Activated CD4-positive, alpha-beta memory T cell treated with anti-CD3 and anti-CD28 coated beads, Interleukin-2, amount 10 ng/mL, durations not matched to agents 7 days and 5 days (primary cell): ENCODE results near the gene HHIPL2. TPM values are rescaled to one million over a fixed set of nuclear protein-coding genes. Genes with fewer than 3 reads are reported as not detected.

Experiments
- CTCF ChIA-PET: fragments of 350-600 bp; sonication (Branson Sonifier 250); formaldehyde crosslinking; loops from one replicate; lab custom pipeline; 2021; ENCODE audit warnings: antibody characterized with exemption, inconsistent platforms; lab: Charles Lee
- POLR2A ChIA-PET: fragments of 350-600 bp; sonication (Branson Sonifier 250); formaldehyde crosslinking; loops from one replicate; lab custom pipeline; 2021; ENCODE audit warnings: antibody characterized with exemption; lab: Charles Lee
- DNase-seq: peaks from one replicate; pipeline ENCODE4 v3.0.0-alpha.2; 2020
- H3K27ac Mint-ChIP-seq: one replicate; pipeline ENCODE4 v1.8.0; 2021; ENCODE audit warnings: mild to moderate bottlenecking, mixed read lengths
- H3K27me3 Mint-ChIP-seq: one replicate; pipeline ENCODE4 v1.8.0; 2021; ENCODE audit warnings: mixed read lengths
- H3K36me3 Mint-ChIP-seq: one replicate; pipeline ENCODE4 v1.8.0; 2021; ENCODE audit warnings: low read depth, mixed read lengths
- H3K4me1 Mint-ChIP-seq: one replicate; pipeline ENCODE4 v1.8.0; 2021; ENCODE audit warnings: mixed read lengths
- H3K4me3 Mint-ChIP-seq: one replicate; pipeline ENCODE4 v1.8.0; 2021; ENCODE audit warnings: mild to moderate bottlenecking, mixed read lengths
- H3K9me3 Mint-ChIP-seq: one replicate; pipeline ENCODE4 v1.8.0; 2021; ENCODE audit warnings: mixed read lengths
- total RNA-seq, 2 experiments: library from RNA; stranded (reverse); gene quantifications; one replicate each; pipeline ENCODE4 v1.2.3, GENCODE V29; 2021

The HHIPL2 gene
- under 1 TPM in 1 of 2 experiments, not detected in 1; 0.10 TPM for total RNA-seq

DNA sequence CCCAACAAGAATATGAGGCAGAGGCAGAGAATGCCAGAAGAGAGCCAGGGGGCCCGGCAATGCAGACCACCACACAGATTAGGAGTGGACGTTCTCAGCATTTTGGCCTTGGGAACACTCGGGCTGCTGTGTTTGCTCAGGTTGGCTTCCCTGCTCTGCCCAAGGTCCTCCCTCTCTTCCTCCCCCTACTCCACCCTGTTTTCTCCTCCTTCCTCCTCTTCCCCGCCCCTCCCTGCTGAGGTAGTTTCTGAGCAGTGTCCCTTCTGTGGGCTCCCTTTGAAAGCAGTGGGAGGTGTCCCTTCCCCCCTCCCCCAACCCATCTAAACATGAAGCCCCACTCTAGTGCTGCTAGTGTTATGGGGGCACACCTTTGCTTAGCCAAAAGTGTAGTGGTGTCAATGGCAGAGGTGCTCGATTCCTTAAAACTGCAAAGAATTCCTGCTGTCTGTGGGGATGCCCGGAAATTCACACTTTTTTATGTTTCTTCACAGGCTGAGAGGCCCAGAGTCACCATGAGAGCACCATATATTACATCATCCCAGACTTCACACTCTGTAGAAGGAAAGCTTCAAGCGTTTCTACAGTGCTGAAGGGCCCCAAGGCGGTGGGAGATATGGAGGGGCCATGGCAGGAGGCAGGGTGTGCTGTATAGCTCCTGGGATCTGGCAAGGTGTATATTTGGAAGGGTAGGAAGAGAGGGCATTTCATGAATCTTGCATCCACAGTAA lies at the start of gene HHIPL2:
TSS of gene HHIPL2 (minus strand) at position 161 of the 728 bp plus-strand sequence. CDS start at position 101, 60 bp downstream.
- Mint-ChIP-seq H3K27me3 (peaks cover 10% of the 10 kb centered on the region), H3K36me3 (no peaks in the 10 kb centered on the region), H3K4me3 (no peak within 1 kb of the TSS), H3K9me3 (no peaks in the 10 kb centered on the region), H3K27ac (no peak within 1 kb of the TSS), H3K4me1 (no peaks in the 10 kb centered on the region)
- ChIA-PET CTCF (no interaction called here), POLR2A (interaction anchor here (0.6 kb wide), 1 partner anchor 19 kb away, joined by 3 read pairs; no protein-coding TSS in a partner anchor)
- DNase-seq, result no peak

DNA sequence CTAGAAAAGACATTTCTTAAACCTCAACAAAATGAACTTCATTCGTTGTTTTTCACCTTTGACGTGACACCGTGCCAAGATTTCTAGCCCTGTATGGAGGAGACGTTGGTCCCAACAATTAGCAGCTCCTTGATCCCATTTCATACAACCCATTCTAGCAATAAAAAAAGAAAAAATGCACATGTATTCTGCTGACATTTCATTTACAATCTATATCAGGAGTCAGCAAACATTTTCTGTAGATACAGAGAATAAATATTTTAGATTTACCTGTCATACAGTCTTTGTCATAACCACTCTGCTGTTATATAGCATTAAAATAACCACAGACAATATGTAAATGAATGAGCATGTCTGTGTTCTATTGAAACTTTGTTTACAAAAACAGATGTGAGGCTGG lies 48.8 kb upstream of the HHIPL2 start:
- no peak overlapping the region for H3K4me3 Mint-ChIP-seq
- POLR2A ChIA-PET, result no interaction called here
- DNase-seq, result no peak
- H3K4me1 Mint-ChIP-seq, result peaks cover 1% of the 10 kb centered on the region
- H3K36me3 Mint-ChIP-seq, result no peaks in the 10 kb centered on the region
- peaks cover 2% of the 10 kb centered on the region for H3K27me3 Mint-ChIP-seq
- no peak overlapping the region for H3K27ac Mint-ChIP-seq
- CTCF ChIA-PET, result no interaction called here
- no peaks in the 10 kb centered on the region for H3K9me3 Mint-ChIP-seq

DNA sequence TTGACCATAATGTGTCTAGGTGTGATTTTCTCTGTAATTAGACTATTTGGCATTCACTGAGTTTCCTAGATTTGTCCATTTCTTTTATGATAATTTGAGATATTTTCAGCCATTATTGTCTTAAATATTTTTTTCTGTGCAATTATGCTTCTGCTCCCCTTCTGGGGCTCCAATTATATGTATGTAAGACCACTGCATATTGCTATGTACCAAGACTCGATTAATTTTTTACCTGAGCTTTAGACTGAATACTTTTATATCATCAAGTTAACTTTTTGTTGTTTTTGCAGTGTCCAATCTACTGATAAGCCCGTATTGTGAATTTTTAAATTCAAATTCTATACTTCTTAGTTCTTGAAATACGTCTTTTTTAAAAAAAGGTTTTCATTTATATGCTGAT lies 46.9 kb upstream of the HHIPL2 start:
- CTCF ChIA-PET, result no interaction called here

DNA sequence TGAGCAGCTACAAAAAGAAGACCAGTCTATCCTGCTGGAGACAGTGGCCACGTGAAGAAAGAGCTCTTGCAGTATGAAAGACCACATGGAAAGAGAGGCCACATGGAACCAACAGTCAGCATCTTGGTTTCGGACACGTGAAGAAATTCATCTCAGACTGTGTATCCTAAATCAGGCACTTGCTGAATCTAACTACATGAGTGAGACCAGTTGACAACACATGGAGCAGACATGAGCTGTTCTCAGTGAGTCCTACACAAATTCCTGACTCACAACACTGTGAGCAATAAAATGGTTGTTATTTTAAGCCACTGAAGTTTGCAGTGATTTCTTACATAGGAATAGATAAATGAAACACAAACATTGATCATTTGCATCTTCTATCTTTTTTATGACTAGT lies 44.3 kb upstream of the HHIPL2 start:
- Mint-ChIP-seq H3K4me3 (no peak overlapping the region), H3K27me3 (no peaks in the 10 kb centered on the region), H3K36me3 (peaks cover 2% of the 10 kb centered on the region), H3K9me3 (no peaks in the 10 kb centered on the region), H3K27ac (no peak overlapping the region), H3K4me1 (peaks cover 30% of the 10 kb centered on the region)
- no peak for DNase-seq
- ChIA-PET POLR2A (no interaction called here), CTCF (interaction anchor here (0.6 kb wide), 1 partner anchor 965 kb away, joined by 3 read pairs; no protein-coding TSS in a partner anchor)

More for the DNA sequence above, 46.9 kb upstream of the HHIPL2 start:
- no peak for DNase-seq
- Mint-ChIP-seq H3K4me1 (peaks cover 7% of the 10 kb centered on the region), H3K27ac (no peak overlapping the region), H3K9me3 (no peaks in the 10 kb centered on the region), H3K4me3 (no peak overlapping the region), H3K36me3 (no peaks in the 10 kb centered on the region), H3K27me3 (no peaks in the 10 kb centered on the region)
- POLR2A ChIA-PET, result interaction anchor here (1.1 kb wide), 1 partner anchor 853 kb away, joined by 4 read pairs; no protein-coding TSS in a partner anchor

DNA sequence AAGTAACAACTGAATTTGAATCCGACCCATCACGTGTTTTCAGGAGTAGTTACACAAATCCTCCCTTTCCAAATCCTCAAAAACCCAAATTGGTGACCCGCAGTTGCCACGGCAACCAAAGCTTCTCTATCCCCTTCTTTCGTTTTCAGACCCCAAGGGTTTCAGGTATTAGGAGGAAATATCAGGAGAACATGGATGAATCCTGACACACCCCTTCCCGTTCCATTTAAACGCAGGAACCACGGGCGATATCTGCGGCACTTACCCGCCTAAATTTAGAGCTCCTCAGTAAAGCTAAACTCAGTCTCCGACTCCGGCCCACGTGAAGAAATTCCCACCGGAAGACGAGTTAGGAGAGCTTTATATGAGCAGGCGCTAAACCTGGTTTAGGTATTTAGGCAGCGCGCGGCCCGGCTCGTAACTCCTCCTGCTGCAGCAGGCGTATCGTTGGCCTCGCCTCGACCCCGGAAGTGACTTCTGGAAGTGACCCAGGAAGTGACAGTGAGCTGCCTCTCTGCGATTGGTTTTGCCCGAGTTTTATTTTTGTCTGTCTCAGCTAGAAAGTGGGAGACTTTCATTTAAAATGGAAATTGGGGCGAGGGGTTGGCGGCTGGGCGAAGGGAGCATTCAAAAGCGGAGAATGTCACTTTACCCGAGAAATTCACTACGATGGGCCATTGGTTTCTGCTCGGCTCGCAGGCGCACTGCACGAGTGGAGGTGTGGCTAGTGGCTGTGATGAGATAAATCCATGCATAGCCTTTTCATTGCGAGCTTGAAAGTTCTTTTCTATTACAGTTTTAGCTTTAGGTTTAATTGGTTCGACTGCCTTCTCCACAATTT lies 41.8 kb upstream of the HHIPL2 start, which contains the start of gene TAF1A:
TSS of gene TAF1A (minus strand) at position 472 of the 841 bp plus-strand sequence.
- H3K4me3 Mint-ChIP-seq, result peak within 1 kb of the TSS; percentile 93
- DNase-seq, result peak; percentile 89
- H3K27me3 Mint-ChIP-seq, result no peaks in the 10 kb centered on the region
- H3K36me3 Mint-ChIP-seq, result peaks cover 10% of the 10 kb centered on the region
- H3K27ac Mint-ChIP-seq, result peak within 1 kb of the TSS; percentile 87
- no peaks in the 10 kb centered on the region for H3K9me3 Mint-ChIP-seq
- ChIA-PET POLR2A (interaction anchor here (0.8 to 2.5 kb wide), 14 partner anchors 9 to 134 kb away, joined by 3 to 20 read pairs (median 4); partner anchors contain the start of genes AIDA, BROX and MIA3), CTCF (interaction anchor here (1.2 to 3.0 kb wide), 4 partner anchors 30 to 124 kb away, joined by 5 to 20 read pairs (median 8); partner anchors contain the start of genes AIDA and BROX)
- peaks cover 42% of the 10 kb centered on the region for H3K4me1 Mint-ChIP-seq

DNA sequence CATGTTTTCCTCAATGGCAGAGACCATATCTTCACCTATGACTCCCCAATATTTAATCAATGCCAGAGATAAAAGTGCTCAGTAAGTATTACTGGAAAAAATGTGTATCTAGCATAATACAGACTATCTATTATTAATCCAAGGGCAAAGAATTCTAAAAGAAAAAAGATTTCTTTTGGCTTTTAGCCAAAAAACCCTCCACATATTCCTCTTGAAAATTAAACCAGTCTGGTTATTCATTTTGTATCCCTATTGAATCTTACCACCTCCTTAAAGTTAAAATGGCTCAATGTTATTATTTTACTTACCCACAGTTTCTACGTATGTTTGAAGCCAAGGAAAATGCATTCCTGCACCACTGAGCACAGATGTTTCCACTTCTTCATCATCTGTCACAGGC lies 40.2 kb upstream of the HHIPL2 start:
- POLR2A ChIA-PET, result interaction anchor here (2.5 kb wide), 1 partner anchor 27 kb away, joined by 7 read pairs; no protein-coding TSS in a partner anchor
- no peak overlapping the region for H3K27ac Mint-ChIP-seq
- H3K9me3 Mint-ChIP-seq, result no peaks in the 10 kb centered on the region
- peaks cover 42% of the 10 kb centered on the region for H3K4me1 Mint-ChIP-seq
- H3K27me3 Mint-ChIP-seq, result no peaks in the 10 kb centered on the region
- peaks cover 17% of the 10 kb centered on the region for H3K36me3 Mint-ChIP-seq
- DNase-seq, result no peak
- H3K4me3 Mint-ChIP-seq, result peak overlapping the region; percentile 16
- CTCF ChIA-PET, result interaction anchor here (1.9 kb wide), 1 partner anchor 31 kb away, joined by 7 read pairs; no protein-coding TSS in a partner anchor

DNA sequence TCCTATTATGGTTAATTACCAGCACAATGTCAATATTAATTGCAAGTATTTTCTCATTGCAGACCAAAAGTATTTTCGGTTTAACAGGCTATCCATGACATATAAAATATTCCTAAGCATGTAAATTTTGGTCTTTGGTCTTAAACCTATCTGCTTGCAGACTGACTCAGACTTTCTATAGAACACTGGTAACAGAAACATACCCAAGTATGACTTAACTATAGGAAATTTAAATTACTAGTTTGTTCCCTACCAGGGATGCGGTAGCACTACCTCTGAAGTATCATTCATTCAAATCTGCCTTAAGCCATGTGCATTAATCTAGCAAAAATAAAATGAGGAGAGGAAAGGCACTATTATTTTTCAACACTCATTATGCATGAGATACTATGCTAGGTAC lies 38.9 kb upstream of the HHIPL2 start:
- ChIA-PET CTCF (no interaction called here), POLR2A (no interaction called here)
- Mint-ChIP-seq H3K4me3 (no peak overlapping the region), H3K4me1 (peaks cover 45% of the 10 kb centered on the region), H3K36me3 (peaks cover 29% of the 10 kb centered on the region), H3K27ac (no peak overlapping the region), H3K27me3 (no peaks in the 10 kb centered on the region), H3K9me3 (no peaks in the 10 kb centered on the region)
- no peak for DNase-seq

DNA sequence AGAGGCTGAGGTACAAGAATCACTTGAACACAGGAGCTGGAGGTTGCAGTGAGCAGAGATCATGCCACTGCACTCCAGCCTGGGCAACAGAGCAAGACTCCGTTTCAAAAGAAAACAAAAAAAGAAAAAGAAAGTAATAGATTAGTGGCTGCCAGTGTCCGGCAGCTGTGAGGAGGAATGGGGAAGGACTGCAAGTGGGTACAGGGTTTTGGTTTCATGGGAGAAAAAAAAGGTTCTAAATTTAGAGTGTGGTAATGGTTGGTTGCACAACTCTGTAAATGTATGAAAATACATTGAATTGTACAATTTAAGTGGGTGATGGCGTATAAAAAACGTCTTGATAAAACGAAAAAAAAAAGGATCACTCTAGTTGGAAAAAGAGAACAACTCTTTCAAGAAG lies 35.2 kb upstream of the HHIPL2 start:
- Mint-ChIP-seq H3K27me3 (no peaks in the 10 kb centered on the region), H3K4me1 (peaks cover 22% of the 10 kb centered on the region), H3K36me3 (peaks cover 39% of the 10 kb centered on the region), H3K4me3 (no peak overlapping the region), H3K27ac (no peak overlapping the region), H3K9me3 (no peaks in the 10 kb centered on the region)
- POLR2A ChIA-PET, result no interaction called here
- CTCF ChIA-PET, result no interaction called here
- no peak for DNase-seq

DNA sequence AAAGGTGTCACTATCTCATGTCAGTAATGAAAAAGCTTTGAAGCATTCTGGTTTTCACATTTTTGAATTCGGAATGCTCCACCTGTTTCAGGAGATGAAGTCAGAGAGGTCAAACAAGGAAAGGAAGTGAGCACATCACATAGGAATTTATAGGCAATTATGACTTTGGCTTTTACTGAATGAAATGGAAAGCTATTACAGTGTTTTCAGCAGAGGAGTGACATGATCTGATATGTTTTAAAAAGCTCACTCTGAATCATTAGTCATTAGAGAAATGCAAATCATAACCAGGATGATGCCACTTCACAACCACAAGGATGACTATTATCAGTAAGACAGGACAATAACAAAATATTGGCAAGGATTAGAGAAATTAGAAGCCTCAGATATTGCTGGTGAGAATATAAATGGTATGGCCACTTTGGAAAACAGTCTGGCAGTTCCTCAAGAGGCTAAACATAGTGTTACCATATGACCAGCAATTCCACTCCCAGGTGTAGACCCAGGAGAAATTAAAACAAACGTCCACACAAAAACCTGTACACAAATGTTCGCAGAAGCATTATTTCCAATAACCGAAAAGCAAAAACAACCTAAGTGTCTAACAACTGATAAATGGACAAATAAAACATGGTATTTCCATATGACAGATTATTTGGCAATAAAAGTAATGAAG lies 34.3 kb upstream of the HHIPL2 start:
- ChIA-PET CTCF (no interaction called here), POLR2A (interaction anchor here (0.7 kb wide), 1 partner anchor 63 kb away, joined by 3 read pairs; no protein-coding TSS in a partner anchor)
- Mint-ChIP-seq H3K4me3 (no peak overlapping the region), H3K36me3 (peaks cover 41% of the 10 kb centered on the region), H3K27me3 (no peaks in the 10 kb centered on the region), H3K4me1 (peaks cover 16% of the 10 kb centered on the region), H3K27ac (no peak overlapping the region), H3K9me3 (no peaks in the 10 kb centered on the region)
- no peak for DNase-seq

DNA sequence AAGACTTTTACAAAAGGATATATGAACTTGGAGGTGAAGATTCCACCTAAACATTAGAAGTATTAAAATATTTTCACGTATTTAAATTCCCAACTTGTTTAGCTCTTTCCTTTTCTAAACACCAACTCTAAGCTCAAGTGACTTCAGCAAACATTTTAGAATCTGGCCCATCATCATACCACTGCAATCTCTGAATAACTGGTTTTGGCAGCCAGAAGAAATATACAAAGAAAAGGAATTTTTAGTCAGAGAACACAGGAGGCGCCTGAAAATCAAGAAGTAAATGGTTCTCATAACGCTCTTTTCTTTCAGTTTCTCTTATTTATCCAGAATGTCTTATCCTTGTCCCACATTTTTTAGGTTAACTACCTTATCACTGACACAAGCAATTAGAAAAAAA lies 31.4 kb upstream of the HHIPL2 start:
- H3K4me1 Mint-ChIP-seq, result peaks cover 4% of the 10 kb centered on the region
- no peaks in the 10 kb centered on the region for H3K9me3 Mint-ChIP-seq
- no peak overlapping the region for H3K27ac Mint-ChIP-seq
- no peak for DNase-seq
- ChIA-PET CTCF (no interaction called here), POLR2A (interaction anchor here (1.0 kb wide), 1 partner anchor 39 kb away, joined by 3 read pairs; no protein-coding TSS in a partner anchor)
- H3K4me3 Mint-ChIP-seq, result no peak overlapping the region
- no peaks in the 10 kb centered on the region for H3K27me3 Mint-ChIP-seq
- peaks cover 48% of the 10 kb centered on the region for H3K36me3 Mint-ChIP-seq

DNA sequence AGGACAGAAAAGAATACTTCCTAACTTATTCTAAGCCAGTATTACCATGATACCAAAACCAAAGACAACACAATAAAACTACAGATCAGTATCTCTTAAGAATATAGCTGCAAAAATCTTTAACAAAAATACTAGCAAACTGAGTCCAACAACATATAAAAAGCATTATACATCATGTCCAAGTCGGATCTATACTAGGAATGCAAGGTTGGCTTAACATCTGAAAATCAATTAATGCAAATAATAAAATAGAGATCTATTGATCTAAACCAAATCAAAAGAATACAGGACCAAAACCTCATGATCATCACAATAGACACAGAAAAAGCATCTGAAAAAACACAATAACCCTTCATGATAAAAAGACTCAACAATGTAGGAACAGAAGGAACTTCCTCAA lies 22.9 kb upstream of the HHIPL2 start:
- no peak overlapping the region for H3K4me3 Mint-ChIP-seq
- ChIA-PET CTCF (no interaction called here), POLR2A (no interaction called here)
- no peak overlapping the region for H3K27ac Mint-ChIP-seq
- H3K27me3 Mint-ChIP-seq, result no peaks in the 10 kb centered on the region
- no peak for DNase-seq
- peaks cover 7% of the 10 kb centered on the region for H3K9me3 Mint-ChIP-seq
- H3K4me1 Mint-ChIP-seq, result no peaks in the 10 kb centered on the region
- H3K36me3 Mint-ChIP-seq, result peaks cover 61% of the 10 kb centered on the region

DNA sequence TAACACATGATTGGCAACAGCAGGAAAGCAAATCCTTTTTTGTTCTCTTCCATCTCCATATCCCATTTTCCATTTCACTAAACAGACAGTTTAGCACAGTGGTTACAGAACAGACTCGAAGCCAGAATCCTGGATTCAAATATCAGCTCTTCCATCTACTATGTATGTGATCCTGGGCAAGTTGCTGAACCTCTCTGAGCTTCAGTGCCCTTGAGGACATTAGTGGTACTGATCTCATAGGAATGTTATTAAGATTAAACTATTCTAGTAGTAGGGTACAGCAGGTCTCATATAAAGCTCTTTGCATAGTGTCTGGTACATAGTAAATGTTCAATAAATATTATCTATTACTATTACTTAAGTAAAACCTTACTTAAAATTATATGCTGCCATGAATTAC lies 13.8 kb upstream of the HHIPL2 start:
- Mint-ChIP-seq H3K4me3 (no peak overlapping the region), H3K9me3 (no peaks in the 10 kb centered on the region), H3K36me3 (peaks cover 21% of the 10 kb centered on the region), H3K27ac (no peak overlapping the region), H3K27me3 (no peaks in the 10 kb centered on the region), H3K4me1 (no peaks in the 10 kb centered on the region)
- ChIA-PET CTCF (interaction anchor here (1.6 to 1.7 kb wide), 2 partner anchors 10 to 16 kb away, joined by 3 read pairs; no protein-coding TSS in a partner anchor), POLR2A (no interaction called here)
- no peak for DNase-seq
